Measurements from ENCODE around the gene FBXO15.

Gene FBXO15

DNA sequence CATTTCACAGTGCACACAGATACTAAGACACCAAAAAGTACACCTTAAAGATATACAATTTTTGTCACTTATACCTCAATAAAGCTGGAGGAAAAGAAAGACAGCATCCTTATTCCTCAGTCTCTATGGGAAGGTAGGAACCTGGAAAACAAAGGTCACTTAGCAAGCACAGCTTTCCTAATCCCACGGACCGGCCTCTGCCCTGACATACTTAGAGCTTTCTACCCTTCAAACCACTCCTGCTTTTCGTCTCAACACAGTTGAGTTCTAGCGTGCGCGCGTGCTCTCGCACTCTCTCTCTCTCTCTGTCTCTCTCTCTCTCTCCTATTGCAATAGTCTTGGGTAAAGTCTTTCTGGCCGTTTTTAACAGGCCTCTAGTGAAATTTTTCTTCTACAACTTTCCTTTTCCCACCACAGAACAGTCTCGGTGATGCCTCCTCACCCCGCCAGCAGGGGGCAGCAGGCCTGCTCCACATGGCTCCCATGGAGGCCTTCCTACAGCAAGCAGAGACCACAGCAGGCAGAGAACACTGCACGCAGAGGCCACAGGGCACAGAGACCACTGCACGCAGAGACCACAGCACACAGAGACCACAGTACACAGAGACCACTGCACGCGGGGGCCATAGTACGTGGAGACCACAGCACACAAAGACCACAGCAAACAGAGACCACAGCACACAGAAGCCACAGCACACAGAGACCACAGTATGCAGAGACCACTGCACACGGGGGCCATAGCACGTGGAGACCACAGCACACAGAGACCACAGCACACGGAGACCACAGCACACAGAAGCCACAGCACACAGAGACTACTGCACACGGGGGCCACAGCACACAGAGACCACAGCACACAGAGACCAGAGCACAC, 106.9 kb downstream of the FBXO15 start:
- DNase-seq = peak; percentile 40

GRCh38 chr18:74040008-74040407, 107.6 kb downstream of the FBXO15 start:
- no peak for DNase-seq

DNA sequence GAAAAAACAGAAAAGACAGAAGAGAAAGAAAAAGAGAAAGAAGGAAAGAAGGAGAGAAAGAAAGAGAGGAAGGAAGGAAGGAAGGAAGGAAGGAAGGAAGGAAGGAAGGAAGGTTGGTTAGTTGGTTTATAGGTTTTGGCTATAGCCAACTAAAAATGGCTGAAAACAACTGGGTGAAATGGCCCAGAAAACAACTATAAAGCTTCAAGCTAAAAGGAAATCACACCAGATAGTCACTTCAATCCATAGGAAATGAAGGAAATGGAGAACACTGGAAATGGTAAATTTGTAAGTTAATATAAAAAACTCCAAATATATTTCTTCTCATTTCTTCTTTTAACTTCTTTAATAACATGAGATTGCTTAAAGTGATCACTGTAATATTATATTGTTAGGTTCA, 118.5 kb downstream of the FBXO15 start:
- DNase-seq = no peak
